Lower leg skin (tissue), 4 donors: ENCODE results near the gene UNC5CL. TPM values are rescaled to one million over a fixed set of nuclear protein-coding genes. Genes with fewer than 3 reads are reported as not detected.
A peak's percentile ranks its signal among the peaks of the same experiment; 100 is the strongest.

ENCODE experiments used
- DNase-seq, 2 donors: peaks; one replicate each; pipeline ENCODE4 v3.0.0-alpha.2; 2019; ENCODE audit warnings: low spot score in 2 of 2
- H3K4me3 ChIP-seq: fragments of 200-600 bp; sonication (generic); 2 replicates; pipeline ENCODE4 v1.5.1; 2017; ENCODE audit warnings: mild to moderate bottlenecking, low read depth; ENCODE audit not compliant: poor library complexity, severe bottlenecking
- POLR2A ChIP-seq, 2 donors: fragments of 450-650 bp; IDR thresholded peaks; one replicate each; pipeline ENCODE4 v1.6.1; 2016 to 2017; ENCODE audit warnings: antibody characterized with exemption in 2 of 2, mild to moderate bottlenecking in 1 of 2, moderate library complexity in 1 of 2
- WGBS, 2 donors: methylation state at CpG; one replicate each; pipeline ENCODE4 v1.1.5; 2018; 5-methylcytosine and 5-hydroxymethylcytosine counted together
- intact Hi-C: fragments of 100-400 bp; cut with DNase I; formaldehyde crosslinking; loops from one replicate; pipeline ENCODE4 v1.15.0; 2023; ENCODE audit warnings: low total_unique reads
- total RNA-seq, 4 donors: library from RNA; depleted of rRNA; stranded (reverse); fragments of >200 nt; gene quantifications; one replicate each; pipeline ENCODE4 v1.1.0, GENCODE V29; 2016
- TF ChIP-seq, protein P1 (sequence below), 3 donors: fragments of 450-650 bp; IDR thresholded peaks; one replicate each; pipeline ENCODE4 v1.5.1; 2016; ENCODE audit warnings: antibody characterized with exemption in 3 of 3, mild to moderate bottlenecking in 3 of 3, moderate library complexity in 2 of 3

Gene UNC5CL
- total RNA-seq, 4 donors from 2014 or later, result 0.49 to 3.2 (median 1.7) TPM

DNA sequence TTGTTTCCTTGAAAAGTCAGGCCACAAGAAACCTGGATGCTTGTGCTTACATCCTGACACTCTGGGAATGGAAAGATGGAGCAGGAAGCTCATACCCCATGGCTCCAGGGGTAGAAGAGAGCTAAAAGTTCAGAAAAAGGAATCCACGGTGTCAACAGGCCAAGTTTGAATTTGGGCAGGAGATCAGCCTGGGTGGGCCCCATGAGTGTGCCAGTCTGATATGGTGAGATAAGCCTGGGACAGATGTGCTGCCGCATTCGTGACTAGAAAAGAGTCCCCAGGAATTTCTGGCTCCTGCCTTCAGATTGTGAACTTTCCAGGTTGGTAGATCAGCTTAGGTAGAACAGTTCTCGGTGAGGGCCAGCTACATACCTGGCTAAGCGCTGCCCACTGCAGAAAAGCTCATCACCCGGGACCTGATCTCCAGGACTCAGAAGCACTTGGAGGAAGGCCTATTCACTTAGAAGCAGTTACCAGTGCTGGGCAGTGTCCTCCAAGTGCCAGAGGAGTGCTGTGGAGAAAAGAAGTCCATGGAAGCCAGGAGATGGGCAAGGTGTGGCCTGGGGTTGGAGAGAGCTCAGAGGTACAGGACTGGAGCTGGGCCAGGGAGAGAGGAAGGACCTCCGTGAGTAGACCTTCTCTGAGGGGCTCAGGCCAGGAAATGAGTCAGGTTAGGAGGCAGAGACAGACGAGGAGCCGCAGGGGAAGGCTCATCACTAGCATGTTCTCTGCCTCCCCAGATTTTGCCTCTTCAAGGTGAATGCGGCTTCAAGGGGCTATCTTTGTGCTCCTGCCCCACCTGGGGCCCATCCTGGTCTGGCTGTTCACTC lies 3.4 kb upstream of the UNC5CL start, which contains the start of gene TSPO2:
Gene TSPO2 (plus strand): TSS at position 242 of the 830 bp plus-strand sequence. CDS start 519 bp downstream, at position 761.
- WGBS, 2 donors, result 68 to 88% methylated on average over 10 of the region's 10 CpGs
- peak in 1 of 2 donors; percentile 68 for DNase-seq
- intact Hi-C loops, result no loop called here
- H3K4me3 ChIP-seq, result no peak within 1 kb of the TSS
- no peak for TF ChIP-seq POLR2A (IDR thresholded peaks at IDR 0.05)
- TF ChIP-seq, protein P1, sequence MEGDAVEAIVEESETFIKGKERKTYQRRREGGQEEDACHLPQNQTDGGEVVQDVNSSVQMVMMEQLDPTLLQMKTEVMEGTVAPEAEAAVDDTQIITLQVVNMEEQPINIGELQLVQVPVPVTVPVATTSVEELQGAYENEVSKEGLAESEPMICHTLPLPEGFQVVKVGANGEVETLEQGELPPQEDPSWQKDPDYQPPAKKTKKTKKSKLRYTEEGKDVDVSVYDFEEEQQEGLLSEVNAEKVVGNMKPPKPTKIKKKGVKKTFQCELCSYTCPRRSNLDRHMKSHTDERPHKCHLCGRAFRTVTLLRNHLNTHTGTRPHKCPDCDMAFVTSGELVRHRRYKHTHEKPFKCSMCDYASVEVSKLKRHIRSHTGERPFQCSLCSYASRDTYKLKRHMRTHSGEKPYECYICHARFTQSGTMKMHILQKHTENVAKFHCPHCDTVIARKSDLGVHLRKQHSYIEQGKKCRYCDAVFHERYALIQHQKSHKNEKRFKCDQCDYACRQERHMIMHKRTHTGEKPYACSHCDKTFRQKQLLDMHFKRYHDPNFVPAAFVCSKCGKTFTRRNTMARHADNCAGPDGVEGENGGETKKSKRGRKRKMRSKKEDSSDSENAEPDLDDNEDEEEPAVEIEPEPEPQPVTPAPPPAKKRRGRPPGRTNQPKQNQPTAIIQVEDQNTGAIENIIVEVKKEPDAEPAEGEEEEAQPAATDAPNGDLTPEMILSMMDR (IDR thresholded peaks at IDR 0.05), result no peak

DNA sequence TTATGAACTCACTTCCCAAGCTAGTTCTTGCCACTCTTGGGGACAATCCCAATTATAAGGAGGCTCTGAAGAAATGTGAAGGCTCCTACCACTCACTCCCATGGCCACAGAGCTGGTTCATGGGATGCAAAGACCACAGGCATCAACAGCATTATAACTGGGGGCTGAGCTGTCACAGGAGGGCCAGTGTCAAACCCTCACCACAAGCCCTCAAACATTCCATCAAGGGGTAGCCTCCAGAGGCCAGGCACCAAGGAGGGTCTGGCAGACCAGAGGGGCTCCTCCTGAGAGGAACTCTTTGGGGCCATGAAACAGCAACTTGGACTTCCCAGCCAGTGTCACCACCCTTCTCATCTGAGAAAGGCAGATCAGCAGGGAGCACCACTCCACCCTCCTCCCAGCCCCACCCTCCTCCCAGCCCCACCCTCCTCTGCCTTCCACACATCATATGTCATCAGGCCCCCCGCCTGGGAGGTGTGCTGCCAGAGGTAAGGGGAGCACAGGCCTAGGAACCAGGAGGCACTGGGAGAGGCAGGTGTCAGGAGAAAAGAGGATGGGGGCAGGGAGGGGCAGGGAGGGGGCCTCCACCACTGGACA lies 2.0 kb upstream of the UNC5CL start:
- H3K4me3 ChIP-seq, result no peak overlapping the region
- peak in 1 of 2 donors; percentile 59 for DNase-seq
- no peak for TF ChIP-seq POLR2A (IDR thresholded peaks at IDR 0.05)
- TF ChIP-seq, protein P1 (IDR thresholded peaks at IDR 0.05), result no peak
- intact Hi-C loops, result no loop called here
- 64 to 90% methylated on average over 1 of the region's 1 CpG for WGBS, 2 donors

DNA sequence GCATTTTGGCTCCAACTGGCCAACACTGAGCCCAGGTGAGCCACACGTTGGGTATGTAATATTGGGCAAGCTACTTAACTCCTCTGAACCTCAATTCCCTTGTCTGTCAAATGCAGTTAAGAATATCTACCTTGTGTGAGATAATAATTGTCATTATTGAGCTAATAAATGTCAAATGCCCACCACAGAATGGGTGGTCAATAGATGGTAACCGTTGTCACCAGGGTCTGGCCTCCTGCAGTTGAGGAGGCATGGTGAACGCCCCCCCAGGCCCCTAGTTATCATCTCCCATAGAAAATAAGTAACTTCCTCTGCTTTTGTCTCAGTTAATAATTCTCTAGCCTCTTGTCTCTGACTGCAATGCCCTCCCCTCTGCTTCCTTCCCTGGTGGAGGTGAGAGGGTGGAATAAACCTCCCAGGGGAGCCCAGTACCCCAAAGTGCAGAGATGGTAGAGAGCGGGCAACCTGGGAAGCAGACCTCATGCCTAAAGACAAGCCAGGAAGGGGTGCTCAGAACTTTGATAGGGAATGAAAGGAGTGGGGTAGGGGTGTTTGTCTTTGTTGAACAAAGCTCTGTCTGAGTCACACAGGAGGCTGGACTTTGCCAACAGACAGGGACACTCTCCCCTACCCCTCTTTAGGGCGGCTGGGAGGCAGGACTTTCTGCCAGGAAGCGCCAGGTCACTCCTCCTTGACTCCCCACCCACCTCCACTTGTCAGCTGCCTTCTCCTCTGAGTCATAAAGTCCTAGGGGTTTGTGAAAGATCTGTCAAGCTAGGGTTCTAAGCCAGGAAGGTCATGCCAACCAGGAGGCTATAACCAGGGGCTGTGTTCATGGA lies 1.3 kb upstream of the UNC5CL start:
- TF ChIP-seq, protein P1 (IDR thresholded peaks at IDR 0.05), result no peak
- no peak for TF ChIP-seq POLR2A (IDR thresholded peaks at IDR 0.05)
- peak in 1 of 2 donors; percentile 50 for DNase-seq
- WGBS, 2 donors, result 61 to 71% methylated on average over 6 of the region's 6 CpGs
- H3K4me3 ChIP-seq, result no peak overlapping the region
- intact Hi-C loops, result no loop called here

DNA sequence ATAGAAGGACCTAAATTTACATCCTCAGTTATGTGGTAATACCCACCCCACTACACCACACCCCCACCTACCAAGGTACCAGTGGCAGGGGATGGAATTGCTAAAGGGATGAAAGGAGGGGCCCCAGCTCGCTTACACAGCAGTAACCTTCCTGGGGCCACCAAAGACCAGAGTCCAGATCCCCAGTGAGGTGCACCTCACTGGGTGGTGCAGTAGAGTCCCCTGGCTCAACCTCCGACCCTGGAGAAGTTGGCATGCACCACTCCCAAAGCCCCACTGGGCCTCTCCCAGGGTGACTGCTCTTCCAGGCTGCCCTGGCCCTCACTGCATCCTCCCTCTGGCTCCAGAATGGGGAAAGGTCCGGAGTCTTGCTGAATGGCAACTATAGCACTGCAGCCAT lies 816 bp downstream of the UNC5CL start:
- no peak overlapping the region for H3K4me3 ChIP-seq
- intact Hi-C loops, result no loop called here

More for the DNA sequence above, 816 bp downstream of the UNC5CL start:
- TF ChIP-seq POLR2A (IDR thresholded peaks at IDR 0.05), result no peak
- TF ChIP-seq, protein P1 (IDR thresholded peaks at IDR 0.05), result no peak
- 90 to 93% methylated on average over 3 of the region's 3 CpGs for WGBS, 2 donors
- DNase-seq, result peak in 1 of 2 donors; percentile 67
